Endothelial cell of umbilical vein (primary cell): ENCODE data around the gene CASP2.

Experiments
- POLR2A ChIP-seq: IDR thresholded peaks from 2 replicates; pipeline ENCODE4 v1.6.1; 2012; ENCODE audit warnings: low read depth, mild to moderate bottlenecking, control low read depth, low read length
- TF ChIP-seq, protein P1 (sequence below), 2 donors: IDR thresholded peaks; 1 replicate in 1 of 2; 2 replicates in 1 of 2; pipeline ENCODE4 v1.5.1; 2011; ENCODE audit warnings: low read length in 2 of 2, mild to moderate bottlenecking in 2 of 2, moderate library complexity in 2 of 2, control low read depth in 1 of 2, inconsistent platforms in 1 of 2, low read depth in 1 of 2; ENCODE audit not compliant: insufficient read depth in 1 of 2; ENCODE audit errors: extremely low read depth in 1 of 2

DNA sequence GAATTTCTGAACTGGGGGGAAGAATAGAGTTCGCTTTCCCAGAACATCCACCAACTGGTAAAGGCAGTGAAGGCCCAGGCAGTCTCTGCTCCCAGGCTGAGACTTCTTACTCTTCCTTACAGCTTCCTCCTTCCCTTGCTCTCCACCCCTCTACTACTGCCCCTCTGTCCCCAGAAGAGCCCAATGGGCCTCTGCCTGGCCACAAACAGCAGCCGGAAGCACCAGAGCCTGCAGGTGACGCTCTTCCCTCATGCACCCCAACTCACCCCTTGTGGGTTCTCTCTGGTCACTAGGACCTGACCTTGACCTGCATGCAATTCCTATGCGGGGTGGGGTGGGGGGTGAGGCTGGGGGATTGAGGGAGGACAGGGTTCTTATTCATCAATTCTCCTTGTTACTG, 57.9 kb downstream of the CASP2 start:
- TF ChIP-seq, protein P1, sequence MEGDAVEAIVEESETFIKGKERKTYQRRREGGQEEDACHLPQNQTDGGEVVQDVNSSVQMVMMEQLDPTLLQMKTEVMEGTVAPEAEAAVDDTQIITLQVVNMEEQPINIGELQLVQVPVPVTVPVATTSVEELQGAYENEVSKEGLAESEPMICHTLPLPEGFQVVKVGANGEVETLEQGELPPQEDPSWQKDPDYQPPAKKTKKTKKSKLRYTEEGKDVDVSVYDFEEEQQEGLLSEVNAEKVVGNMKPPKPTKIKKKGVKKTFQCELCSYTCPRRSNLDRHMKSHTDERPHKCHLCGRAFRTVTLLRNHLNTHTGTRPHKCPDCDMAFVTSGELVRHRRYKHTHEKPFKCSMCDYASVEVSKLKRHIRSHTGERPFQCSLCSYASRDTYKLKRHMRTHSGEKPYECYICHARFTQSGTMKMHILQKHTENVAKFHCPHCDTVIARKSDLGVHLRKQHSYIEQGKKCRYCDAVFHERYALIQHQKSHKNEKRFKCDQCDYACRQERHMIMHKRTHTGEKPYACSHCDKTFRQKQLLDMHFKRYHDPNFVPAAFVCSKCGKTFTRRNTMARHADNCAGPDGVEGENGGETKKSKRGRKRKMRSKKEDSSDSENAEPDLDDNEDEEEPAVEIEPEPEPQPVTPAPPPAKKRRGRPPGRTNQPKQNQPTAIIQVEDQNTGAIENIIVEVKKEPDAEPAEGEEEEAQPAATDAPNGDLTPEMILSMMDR (IDR thresholded peaks at IDR 0.05; ENCODE audit: extremely low read depth in 1 of 2, insufficient read depth in 1 of 2, low read depth in 1 of 2, low read length in 2 of 2), result no peak
- TF ChIP-seq POLR2A, result no peak
